Kidney tubule cell (primary cell): ENCODE measurements around the gene WARS2.
"Not testable (repeated sequence)": the region's sequence is repeated elsewhere in the genome, so short reads cannot be mapped to it uniquely, and the experiment has no call there.

Experiments used
- DNase-seq: peaks from one replicate; pipeline ENCODE4 v3.0.0-alpha.2; 2018; ENCODE audit warnings: low spot score

The WARS2 gene

GRCh38 chr1:119139403-119139802, 1.1 kb downstream of the WARS2 start:
- DNase-seq, result no peak

- DNase-seq, result peak; percentile 66
These were observed 4.1 kb downstream of the WARS2 start for GRCh38 chr1:119136401-119136800.

DNA sequence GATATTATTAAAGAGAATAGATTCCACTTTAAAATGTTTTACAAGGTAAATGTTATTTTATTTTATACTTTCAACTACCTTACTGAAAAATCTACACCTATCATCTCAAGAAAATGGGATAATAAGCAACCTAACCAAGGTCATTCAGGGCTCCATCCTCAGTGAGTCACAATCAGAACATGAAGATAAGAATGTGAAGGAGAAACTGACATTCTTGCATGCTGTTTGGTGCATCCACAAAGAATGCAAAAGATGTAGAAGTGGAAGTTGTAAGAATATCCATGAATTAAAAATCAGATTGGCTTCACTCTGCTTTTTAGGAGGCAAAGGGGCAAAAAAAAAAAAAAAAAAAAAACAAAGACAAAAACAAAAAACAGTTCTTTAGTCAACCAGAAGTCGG, 6.5 kb downstream of the WARS2 start:
- DNase-seq, result peak; percentile 78

DNA sequence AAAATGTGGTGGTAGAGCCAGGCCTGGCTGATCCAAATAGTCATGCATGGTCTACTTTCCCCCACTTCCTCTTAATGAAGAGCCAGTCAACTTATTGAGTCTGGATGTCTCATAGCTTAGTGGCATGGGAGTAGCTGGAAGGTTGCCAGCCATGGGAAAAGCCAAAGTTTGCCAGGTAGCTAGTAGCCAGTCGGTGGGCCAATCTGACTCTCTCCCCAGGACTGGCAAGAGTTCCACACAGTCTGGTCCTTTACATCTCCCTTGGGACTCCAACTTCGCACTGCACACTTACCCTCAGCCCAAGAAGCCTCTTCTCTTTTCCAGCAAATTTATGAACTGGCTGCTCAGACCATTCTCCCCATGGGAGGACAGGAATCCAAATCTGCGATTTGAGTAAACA, 8.3 kb downstream of the WARS2 start:
- DNase-seq, result peak; percentile 89

DNA sequence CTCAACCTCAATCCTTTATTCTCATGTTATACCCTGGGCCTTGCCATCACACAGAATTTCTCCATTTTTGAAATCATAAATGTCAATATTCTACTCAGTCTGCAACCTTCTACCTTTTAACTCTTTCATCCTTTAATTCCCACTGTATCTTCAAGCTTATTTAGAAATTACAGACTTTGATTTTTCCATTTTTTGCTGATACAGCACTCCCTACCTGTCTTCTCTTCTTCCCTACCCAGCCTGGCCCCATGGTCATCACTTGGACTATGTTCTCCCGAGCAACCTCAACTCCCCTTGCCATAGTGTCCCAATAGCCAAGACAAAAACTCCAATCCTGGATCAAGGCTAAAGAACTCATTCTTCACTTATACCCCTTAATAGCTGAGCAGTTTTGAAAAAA, 14.6 kb downstream of the WARS2 start:
- DNase-seq, result no peak

- no peak for DNase-seq
These were observed 15.7 kb downstream of the WARS2 start for GRCh38 chr1:119124764-119125163.

DNA sequence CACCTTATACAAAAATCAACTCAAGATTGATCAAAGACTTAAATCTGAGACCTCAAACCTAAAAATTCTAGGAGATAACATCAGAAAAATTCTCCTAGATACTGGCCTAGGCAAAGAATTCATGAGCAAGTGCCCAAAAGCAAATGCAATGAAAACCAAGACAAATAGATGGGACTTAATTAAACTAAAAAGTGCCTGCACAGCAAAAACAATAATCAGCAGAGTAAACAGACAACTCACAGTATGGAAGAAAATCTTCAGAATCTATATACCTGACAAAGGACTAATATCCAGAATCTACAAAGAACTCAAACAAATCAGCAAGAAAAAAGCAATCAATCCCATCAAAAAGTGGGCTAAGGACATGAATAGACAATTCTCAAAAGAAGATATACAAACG, 18.6 kb downstream of the WARS2 start:
- not testable (repeated sequence) for DNase-seq

DNA sequence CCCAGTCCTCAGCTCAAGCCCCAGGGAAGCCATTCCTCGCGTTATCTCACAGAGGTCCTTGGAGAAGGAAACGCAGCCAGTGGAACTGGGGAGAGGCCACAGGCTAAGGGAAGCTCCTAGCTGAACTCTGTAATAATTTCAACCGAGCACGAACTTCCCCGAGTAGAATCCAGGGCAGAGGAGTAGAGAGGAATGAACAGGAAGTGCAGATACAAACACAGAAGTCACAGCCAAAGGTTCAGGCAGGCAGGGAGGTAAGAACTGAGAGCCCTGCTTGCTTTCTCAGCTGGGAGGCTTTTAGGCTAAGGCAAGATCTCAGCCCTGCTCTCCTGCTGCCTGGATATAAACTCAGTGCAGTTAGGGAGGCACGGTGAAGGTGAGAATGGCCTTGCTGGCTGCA, 23.7 kb downstream of the WARS2 start:
- DNase-seq, result peak; percentile 27

DNA sequence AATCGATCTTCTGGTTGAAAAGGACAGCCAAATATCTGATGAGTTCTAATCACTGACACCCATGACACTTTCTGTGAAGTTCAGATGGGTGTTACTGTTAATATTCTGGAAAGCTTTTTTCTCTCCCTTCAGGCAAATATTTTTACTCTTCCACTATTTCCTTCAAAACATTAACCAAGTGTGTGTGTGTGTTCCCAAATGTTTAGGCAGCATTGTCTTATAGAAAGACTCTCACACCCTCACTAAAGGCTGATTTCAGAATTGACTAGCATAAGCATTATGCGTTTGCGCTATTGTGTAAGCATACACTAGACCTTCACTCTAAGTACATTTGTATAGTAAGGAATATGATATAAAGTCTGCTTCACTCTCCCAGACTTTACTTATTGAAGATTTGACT, 24.7 kb downstream of the WARS2 start:
- no peak for DNase-seq

DNA sequence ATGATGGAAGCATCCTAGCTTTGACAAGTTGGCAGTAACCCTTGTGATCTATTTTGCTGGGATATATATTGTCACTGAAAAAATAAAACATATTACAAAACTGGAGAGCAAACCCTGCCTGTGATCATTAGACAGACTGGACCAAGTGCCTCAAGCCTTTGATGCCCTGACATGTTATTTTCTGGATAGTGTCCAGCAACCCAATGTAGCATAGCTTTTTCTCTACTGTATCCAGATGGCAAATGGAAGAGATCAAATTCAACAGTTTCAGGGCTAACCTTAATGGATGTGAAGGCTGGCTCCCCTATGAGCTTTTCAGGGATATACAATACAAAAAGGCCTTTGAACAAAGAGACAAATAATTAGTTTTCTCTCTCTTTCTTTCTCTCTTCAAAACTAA, 25.1 kb downstream of the WARS2 start:
- no peak for DNase-seq

- DNase-seq, result no peak
These were observed 25.7 kb downstream of the WARS2 start for GRCh38 chr1:119114786-119115185.

- peak; percentile 38 for DNase-seq
These were observed 27.7 kb downstream of the WARS2 start for GRCh38 chr1:119112791-119113190.

- DNase-seq, result no peak
These were observed 28.2 kb downstream of the WARS2 start for GRCh38 chr1:119112244-119112643.

- DNase-seq, result no peak
These were observed 31.5 kb downstream of the WARS2 start for GRCh38 chr1:119108988-119109387.

DNA sequence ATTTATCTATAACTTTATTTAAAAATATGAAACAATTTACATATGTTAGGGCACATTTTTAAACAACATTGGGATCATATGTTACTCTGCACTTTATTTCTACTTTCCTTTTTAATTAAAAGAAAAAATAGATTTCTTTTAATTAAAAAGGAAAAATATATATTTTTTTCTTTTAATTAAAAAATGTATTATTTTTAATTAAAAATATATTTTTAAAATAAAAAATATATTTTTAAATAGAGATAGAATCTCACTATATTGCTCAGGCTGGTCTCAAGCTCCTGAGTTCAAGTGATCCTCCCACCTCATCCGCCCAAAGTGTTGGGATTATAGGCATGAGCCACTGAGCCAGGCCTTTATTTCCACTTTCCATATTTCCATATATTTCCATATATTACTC, 36.7 kb downstream of the WARS2 start:
- DNase-seq, result no peak

DNA sequence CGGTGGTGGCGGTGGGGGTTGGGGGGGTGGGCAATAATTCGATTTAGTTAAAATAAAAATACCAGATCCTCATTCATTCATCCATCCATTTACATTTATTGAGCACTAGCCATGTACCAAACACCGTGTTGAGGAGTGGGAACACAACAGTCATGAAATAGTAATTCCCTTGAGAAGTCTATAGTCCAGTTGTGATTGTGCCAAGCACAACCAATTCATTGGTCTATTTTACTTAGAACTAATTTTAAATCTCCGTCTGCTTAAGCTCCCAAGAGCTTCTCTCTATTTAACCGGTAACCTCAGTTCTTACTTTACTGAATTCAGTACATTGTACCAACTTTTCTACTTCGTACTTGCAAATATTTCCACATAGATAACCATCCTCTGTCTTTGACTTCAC, 38.4 kb downstream of the WARS2 start:
- no peak for DNase-seq

DNA sequence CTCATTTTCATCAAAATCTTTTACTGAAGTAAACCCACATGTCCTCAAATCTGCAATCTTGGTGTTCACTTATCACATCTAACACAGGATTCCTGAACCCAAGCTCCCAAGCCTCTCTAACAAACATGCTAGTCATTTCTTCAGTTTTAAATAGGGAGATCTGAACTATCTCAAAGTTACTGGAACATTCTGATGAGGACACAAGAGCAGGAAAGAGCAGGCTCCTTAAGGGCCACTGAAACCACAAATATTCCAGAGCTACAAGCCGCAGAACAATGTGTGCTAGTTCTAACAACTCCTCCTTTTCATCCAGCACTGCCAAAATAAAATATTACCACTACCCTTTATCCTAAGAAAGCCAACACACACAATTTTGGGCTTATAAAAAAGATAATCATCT, 38.9 kb downstream of the WARS2 start:
- no peak for DNase-seq

- no peak for DNase-seq
These were observed 40.7 kb downstream of the WARS2 start for GRCh38 chr1:119099775-119100174.

DNA sequence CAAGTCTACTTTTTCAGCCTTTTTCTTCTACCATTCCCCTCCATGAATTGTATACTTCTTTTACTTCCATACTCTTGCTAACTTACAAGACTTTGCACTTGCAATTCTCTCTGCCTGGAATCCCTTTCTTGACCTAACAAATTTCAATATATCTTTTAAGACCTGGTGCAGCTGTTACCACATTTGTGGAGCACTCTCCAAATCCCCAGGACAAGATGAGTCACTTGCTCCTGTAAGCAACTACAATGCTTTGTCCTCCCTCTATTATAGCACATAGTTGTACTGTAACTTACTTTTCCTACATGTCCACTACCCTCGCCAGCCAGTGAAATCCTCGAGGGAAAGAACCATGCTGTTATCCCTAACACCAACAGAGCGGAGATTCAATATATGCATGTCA, 43.1 kb downstream of the WARS2 start:
- DNase-seq, result no peak

DNA sequence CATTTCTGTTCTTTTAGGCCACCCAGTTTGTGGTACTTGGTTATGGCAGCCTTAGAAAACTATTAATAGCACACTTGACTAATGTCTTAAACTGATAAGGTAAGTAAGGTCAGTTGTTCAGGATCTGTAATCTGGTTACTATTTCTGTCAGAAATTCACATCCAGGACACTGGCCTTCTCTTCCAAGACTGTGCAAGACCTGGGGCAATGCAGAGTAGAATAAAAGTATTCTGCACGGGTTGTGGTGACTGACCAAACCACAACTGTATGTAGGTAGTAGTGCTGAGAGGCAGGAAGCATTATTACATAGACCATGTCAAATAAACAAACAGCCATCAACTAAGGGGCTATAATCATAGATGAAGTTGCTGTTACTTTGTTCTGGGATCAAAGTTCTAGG, 46.7 kb downstream of the WARS2 start:
- DNase-seq, result no peak

GRCh38 chr1:119091618-119092017, 48.8 kb downstream of the WARS2 start:
- DNase-seq, result peak; percentile 50

- no peak for DNase-seq
These were observed 50.2 kb downstream of the WARS2 start for GRCh38 chr1:119090250-119090649.

GRCh38 chr1:119086830-119087229, 53.6 kb downstream of the WARS2 start:
- DNase-seq, result no peak

- no peak for DNase-seq
These were observed 55.7 kb downstream of the WARS2 start for GRCh38 chr1:119084798-119085197.

GRCh38 chr1:119083980-119084379, 56.5 kb downstream of the WARS2 start:
- no peak for DNase-seq
